ENCODE results near the gene COMTD1.
A peak's percentile ranks its signal among the peaks of the same experiment; 100 is the strongest.
"Not testable (repeated sequence)": the region's sequence is repeated elsewhere in the genome, so short reads cannot be mapped to it uniquely, and the experiment has no call there.

The COMTD1 gene

GRCh38 chr10:75207079-75207856, 28.5 kb downstream of the COMTD1 start:
- H3K27ac ChIP-seq: no peak overlapping the region
- TF ChIP-seq, protein P1, sequence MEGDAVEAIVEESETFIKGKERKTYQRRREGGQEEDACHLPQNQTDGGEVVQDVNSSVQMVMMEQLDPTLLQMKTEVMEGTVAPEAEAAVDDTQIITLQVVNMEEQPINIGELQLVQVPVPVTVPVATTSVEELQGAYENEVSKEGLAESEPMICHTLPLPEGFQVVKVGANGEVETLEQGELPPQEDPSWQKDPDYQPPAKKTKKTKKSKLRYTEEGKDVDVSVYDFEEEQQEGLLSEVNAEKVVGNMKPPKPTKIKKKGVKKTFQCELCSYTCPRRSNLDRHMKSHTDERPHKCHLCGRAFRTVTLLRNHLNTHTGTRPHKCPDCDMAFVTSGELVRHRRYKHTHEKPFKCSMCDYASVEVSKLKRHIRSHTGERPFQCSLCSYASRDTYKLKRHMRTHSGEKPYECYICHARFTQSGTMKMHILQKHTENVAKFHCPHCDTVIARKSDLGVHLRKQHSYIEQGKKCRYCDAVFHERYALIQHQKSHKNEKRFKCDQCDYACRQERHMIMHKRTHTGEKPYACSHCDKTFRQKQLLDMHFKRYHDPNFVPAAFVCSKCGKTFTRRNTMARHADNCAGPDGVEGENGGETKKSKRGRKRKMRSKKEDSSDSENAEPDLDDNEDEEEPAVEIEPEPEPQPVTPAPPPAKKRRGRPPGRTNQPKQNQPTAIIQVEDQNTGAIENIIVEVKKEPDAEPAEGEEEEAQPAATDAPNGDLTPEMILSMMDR (conservative IDR thresholded peaks at IDR 0.05): no peak

- peak overlapping the region; percentile 4; the same call in 1 of the 2 replicates for H3K27ac ChIP-seq
These were observed 29.1 kb downstream of the COMTD1 start for GRCh38 chr10:75206638-75207037.

GRCh38 chr10:75205908-75206307, 29.8 kb downstream of the COMTD1 start:
- TF ChIP-seq, protein P1 (conservative IDR thresholded peaks at IDR 0.05): no peak
- peak overlapping the region; percentile 4; the same call in 1 of the 2 replicates for H3K27ac ChIP-seq

DNA sequence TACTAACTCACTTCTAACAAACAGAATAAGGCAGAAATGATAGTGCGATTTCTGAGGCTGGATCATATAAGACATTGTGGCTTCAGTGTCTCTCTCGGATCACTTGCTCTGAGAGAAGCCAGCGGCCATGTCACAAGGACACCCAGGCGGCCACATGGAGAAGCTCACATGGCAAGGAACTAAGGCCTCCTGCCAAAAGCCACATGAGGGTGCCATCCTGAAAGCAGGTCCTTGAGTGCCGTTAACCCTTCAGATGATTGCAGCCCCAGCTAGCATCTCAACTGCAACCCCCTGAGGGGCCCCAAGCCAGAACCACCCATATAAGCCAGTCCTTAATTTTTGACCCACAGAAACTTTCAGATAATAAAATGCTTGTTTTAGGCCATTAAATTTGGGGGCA, 32.0 kb downstream of the COMTD1 start:
- H3K27ac ChIP-seq: no peak overlapping the region
- TF ChIP-seq, protein P1 (conservative IDR thresholded peaks at IDR 0.05): no peak

DNA sequence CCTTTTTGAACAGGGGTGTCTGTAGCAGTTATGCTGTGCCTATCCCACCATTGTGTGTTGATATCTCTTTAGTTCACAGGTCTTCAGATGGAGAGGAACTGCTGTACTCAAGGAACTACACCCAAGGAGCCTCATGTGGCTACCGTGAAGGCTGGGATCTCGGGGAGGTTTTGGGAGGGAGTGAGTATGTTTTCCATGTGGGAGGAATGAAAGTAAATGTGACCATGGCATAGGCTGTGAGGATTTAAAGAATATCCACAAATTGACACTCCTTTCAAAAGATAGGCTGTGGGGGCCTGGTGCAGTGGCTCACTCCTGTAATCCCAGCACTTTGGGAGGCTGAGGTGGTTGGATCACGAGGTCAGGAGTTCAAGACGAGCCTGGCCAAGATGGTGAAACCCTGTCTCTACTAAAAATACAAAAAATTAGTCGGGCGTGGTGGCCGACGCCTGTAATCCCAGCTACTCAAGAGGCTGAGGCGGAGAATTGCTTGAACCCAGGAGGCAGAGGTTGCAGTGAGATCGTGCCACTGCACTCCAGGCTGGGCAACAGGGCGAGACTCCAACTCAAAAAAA, 32.6 kb downstream of the COMTD1 start:
- H3K27ac ChIP-seq: not testable (repeated sequence)

- H3K27ac ChIP-seq: no peak overlapping the region
- TF ChIP-seq, protein P1 (conservative IDR thresholded peaks at IDR 0.05): no peak
These were observed 33.3 kb downstream of the COMTD1 start for GRCh38 chr10:75202321-75203045.

- TF ChIP-seq, protein P1 (conservative IDR thresholded peaks at IDR 0.05): no peak
- no peak overlapping the region for H3K27ac ChIP-seq
These were observed 33.9 kb downstream of the COMTD1 start for GRCh38 chr10:75201793-75202307.

DNA sequence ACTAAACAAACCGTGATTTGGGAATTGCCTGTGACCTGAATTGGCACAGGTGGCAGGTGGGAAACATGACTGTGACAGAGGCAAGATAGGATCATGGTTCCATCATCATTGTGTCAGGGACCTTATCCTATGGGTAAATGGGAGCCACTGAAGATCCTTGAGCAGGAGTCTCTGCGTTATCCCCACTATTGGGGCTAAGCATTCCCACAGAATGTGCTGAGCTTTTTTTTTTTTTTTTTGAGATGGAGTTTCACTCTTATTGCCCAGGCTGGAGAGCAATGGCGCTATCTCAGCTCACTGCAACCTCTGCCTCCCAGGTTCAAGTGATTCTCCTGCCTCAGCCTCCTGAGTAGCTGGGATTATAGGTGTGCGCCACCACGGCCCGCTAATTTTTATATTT, 35.8 kb downstream of the COMTD1 start:
- H3K27ac ChIP-seq: not testable (repeated sequence)

DNA sequence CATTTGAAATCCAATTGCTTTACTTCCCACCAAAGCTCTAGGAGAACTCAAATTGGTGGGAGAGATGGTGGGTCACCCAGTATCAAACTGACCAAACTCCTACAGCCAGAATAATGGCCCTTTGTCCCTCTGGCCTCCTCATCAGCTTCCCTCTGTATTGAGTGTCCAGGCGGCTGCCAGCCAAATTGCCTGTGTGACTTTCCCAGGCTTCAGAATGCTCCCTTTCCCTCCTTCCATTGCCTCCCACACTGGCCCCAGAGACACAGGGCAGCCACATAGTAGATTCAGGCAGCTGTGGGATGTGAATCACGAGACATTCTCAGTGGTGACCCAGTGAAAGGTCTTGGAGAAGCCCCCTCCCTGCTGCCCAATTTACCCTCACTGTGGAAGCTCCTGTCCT, 37.9 kb downstream of the COMTD1 start:
- no peak overlapping the region for H3K27ac ChIP-seq
- TF ChIP-seq, protein P1 (conservative IDR thresholded peaks at IDR 0.05): no peak
